HG03139 (cell line): ENCODE results near the gene EXOC7.

Experiments
- ATAC-seq: cut with Tn5 transposase; IDR thresholded peaks from one replicate; pipeline ENCODE4 v1.9.1; 2021; ENCODE audit not compliant: unreplicated experiment

EXOC7 gene

GRCh38 chr17:76103274-76104139 lies at the start of gene EXOC7:
Gene EXOC7 (minus strand): TSS chr17:76103787. CDS start chr17:76103692, 95 bp downstream.
- ATAC-seq, result no peak

GRCh38 chr17:76153202-76153601 lies 49.6 kb upstream of the EXOC7 start:
- no peak for ATAC-seq

GRCh38 chr17:76152591-76152990 lies 49.0 kb upstream of the EXOC7 start:
- no peak for ATAC-seq

GRCh38 chr17:76151896-76152454 lies 48.4 kb upstream of the EXOC7 start:
- ATAC-seq, result no peak

- ATAC-seq, result no peak
These were observed 47.4 kb upstream of the EXOC7 start for GRCh38 chr17:76150712-76151622.

GRCh38 chr17:76149214-76149613 lies 45.6 kb upstream of the EXOC7 start:
- ATAC-seq, result no peak

- ATAC-seq, result no peak
These were observed 44.4 kb upstream of the EXOC7 start for GRCh38 chr17:76148015-76148326.

GRCh38 chr17:76147211-76148014 lies 43.8 kb upstream of the EXOC7 start:
- ATAC-seq, result no peak

- ATAC-seq, result no peak
These were observed 42.7 kb upstream of the EXOC7 start for GRCh38 chr17:76146053-76146851.

- ATAC-seq, result no peak
These were observed 41.9 kb upstream of the EXOC7 start for GRCh38 chr17:76145231-76146052.

GRCh38 chr17:76142585-76143041 lies 39.0 kb upstream of the EXOC7 start:
- no peak for ATAC-seq

GRCh38 chr17:76142039-76142584 lies 38.5 kb upstream of the EXOC7 start:
- ATAC-seq, result no peak

- peak; percentile 55 for ATAC-seq
These were observed 37.8 kb upstream of the EXOC7 start, which contains the start of gene FOXJ1 for GRCh38 chr17:76141212-76142038. Gene FOXJ1 (minus strand): TSS chr17:76141245. CDS start chr17:76140395, 850 bp downstream.

GRCh38 chr17:76140661-76141211 lies 37.1 kb upstream of the EXOC7 start:
- no peak for ATAC-seq

- no peak for ATAC-seq
These were observed 36.4 kb upstream of the EXOC7 start for GRCh38 chr17:76139801-76140660.
